H54 (cell line): ENCODE results near the gene MS4A7.
"Not testable (repeated sequence)": the region's sequence is repeated elsewhere in the genome, so short reads cannot be mapped to it uniquely, and the experiment has no call there.

Experiments
- DNase-seq: peaks from one replicate; pipeline ENCODE4 v3.0.0; 2011; ENCODE audit warnings: low spot score, mixed read lengths; ENCODE audit not compliant: insufficient read length
- FAIRE-seq: peaks from 3 replicates; lab custom pipeline; 2011; peaks lifted over from hg19 to GRCh38; lab: Jason Lieb, UNC
- POLR2A ChIP-seq: IDR thresholded peaks from 2 replicates; pipeline ENCODE4 v1.6.1; 2011; ENCODE audit warnings: low read depth, mild to moderate bottlenecking, low read length

The MS4A7 gene

GRCh38 chr11:60362241-60362640 is 16.1 kb upstream of the MS4A7 start:
- no peak for FAIRE-seq

GRCh38 chr11:60363542-60364470 is 14.5 kb upstream of the MS4A7 start:
- DNase-seq = no peak
- TF ChIP-seq POLR2A = no peak
- no peak for FAIRE-seq

More at GRCh38 chr11:60362241-60362640, 16.1 kb upstream of the MS4A7 start:
- no peak for TF ChIP-seq POLR2A
- no peak for DNase-seq

- FAIRE-seq, DNase-seq: not testable (repeated sequence)
Measured at GRCh38 chr11:60366262-60366904, 11.9 kb upstream of the MS4A7 start.

GRCh38 chr11:60367009-60367408 is 11.3 kb upstream of the MS4A7 start:
- no peak for TF ChIP-seq POLR2A
- FAIRE-seq = no peak
- DNase-seq = no peak

GRCh38 chr11:60367896-60368295 is 10.4 kb upstream of the MS4A7 start:
- FAIRE-seq = no peak
- no peak for DNase-seq
- TF ChIP-seq POLR2A = no peak

GRCh38 chr11:60370252-60370810 is 8.0 kb upstream of the MS4A7 start:
- FAIRE-seq = no peak
- DNase-seq = no peak
- TF ChIP-seq POLR2A = no peak

GRCh38 chr11:60370811-60371298 is 7.5 kb upstream of the MS4A7 start:
- TF ChIP-seq POLR2A = no peak
- DNase-seq = no peak
- no peak for FAIRE-seq

- TF ChIP-seq POLR2A = no peak
- no peak for DNase-seq
- no peak for FAIRE-seq
Measured at GRCh38 chr11:60371386-60371785, 6.9 kb upstream of the MS4A7 start.

- TF ChIP-seq POLR2A = no peak
- DNase-seq (no peak), FAIRE-seq (no peak)
Measured at GRCh38 chr11:60371854-60372253, 6.5 kb upstream of the MS4A7 start.

GRCh38 chr11:60372767-60373166 is 5.6 kb upstream of the MS4A7 start:
- TF ChIP-seq POLR2A = no peak
- DNase-seq (no peak), FAIRE-seq (no peak)

GRCh38 chr11:60375316-60375715 is 3.0 kb upstream of the MS4A7 start:
- no peak for DNase-seq
- no peak for FAIRE-seq
- TF ChIP-seq POLR2A = no peak

- FAIRE-seq (no peak), DNase-seq (no peak)
- TF ChIP-seq POLR2A = no peak
Measured at GRCh38 chr11:60376601-60377000, 1.7 kb upstream of the MS4A7 start.

GRCh38 chr11:60377401-60378136 is 763 bp upstream of the MS4A7 start:
- DNase-seq (no peak), FAIRE-seq (no peak)
- TF ChIP-seq POLR2A = no peak

GRCh38 chr11:60389279-60389910 is 11.1 kb downstream of the MS4A7 start:
- no peak for TF ChIP-seq POLR2A
- no peak for FAIRE-seq
- no peak for DNase-seq
